Measurements from ENCODE around the gene RNF34.

DNA sequence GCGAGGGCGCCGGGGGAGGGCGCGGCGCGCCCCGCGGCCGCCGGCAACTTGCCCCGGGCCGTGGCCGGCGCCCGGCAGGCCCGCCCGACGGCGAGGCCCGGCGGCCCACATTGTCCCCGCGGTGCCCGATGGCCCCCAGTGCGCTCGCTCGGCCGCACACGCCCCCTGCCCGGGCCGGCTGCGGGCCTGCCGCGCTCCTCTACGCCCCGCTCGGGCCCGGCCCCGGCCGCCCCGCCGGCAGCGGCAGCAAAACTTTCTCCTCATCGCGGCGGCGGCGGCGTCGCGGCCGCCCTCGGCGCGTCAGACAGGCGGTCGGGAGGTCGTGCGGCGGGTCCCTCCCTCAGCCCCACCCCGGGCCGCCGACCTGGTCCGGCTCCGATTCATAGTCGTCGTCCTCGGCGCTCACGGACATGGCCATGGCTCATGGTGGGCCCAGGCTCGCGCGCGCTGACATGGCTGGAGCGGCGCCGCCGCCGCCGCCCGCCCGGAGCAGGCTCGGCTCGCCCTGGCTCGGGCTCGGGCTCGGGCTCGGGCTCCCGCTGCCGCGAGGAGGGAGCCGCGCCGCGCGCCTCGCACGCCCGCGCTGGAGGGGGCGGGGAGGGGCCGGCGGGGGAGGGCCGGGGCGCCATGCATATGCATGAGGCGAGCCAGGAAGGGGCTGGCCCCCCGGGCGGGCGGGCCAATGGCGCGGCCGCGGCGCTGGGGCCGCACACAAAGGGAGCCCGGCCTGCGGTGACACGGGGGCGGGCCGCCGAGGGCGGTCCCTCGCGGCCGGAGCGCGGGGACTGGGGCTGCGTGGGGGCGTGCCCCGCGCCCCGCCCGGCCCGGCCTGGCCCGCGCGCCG lies 67.1 kb downstream of the RNF34 start:
- no peak for TF ChIP-seq POLR2AphosphoS5 (IDR thresholded peaks at IDR 0.05)
- TF ChIP-seq, protein P1, sequence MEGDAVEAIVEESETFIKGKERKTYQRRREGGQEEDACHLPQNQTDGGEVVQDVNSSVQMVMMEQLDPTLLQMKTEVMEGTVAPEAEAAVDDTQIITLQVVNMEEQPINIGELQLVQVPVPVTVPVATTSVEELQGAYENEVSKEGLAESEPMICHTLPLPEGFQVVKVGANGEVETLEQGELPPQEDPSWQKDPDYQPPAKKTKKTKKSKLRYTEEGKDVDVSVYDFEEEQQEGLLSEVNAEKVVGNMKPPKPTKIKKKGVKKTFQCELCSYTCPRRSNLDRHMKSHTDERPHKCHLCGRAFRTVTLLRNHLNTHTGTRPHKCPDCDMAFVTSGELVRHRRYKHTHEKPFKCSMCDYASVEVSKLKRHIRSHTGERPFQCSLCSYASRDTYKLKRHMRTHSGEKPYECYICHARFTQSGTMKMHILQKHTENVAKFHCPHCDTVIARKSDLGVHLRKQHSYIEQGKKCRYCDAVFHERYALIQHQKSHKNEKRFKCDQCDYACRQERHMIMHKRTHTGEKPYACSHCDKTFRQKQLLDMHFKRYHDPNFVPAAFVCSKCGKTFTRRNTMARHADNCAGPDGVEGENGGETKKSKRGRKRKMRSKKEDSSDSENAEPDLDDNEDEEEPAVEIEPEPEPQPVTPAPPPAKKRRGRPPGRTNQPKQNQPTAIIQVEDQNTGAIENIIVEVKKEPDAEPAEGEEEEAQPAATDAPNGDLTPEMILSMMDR (IDR thresholded peaks at IDR 0.05), result no peak
- TF ChIP-seq POLR2A (IDR thresholded peaks at IDR 0.05), result peak; percentile 43
